ENCODE data around the gene DDX1. TPM values are rescaled to one million over a fixed set of nuclear protein-coding genes. Genes with fewer than 3 reads are reported as not detected.

The DDX1 gene
- total and polyA plus RNA-seq, 2 donors from 2014 or later = 84.0 to 90.0 TPM

- FAIRE-seq (no peak), DNase-seq (no peak)
- Histone ChIP-seq H3K9ac (ENCODE audit: low read length in 3 of 3) (no peak overlapping the region), H3K27me3 (ENCODE audit: control insufficient read depth, insufficient read depth, low read length) (no peaks in the 10 kb centered on the region), H3K36me3 (ENCODE audit: control insufficient read depth in 2 of 3, insufficient read depth in 3 of 3, low read length in 3 of 3) (no peaks in the 10 kb centered on the region), H3K9me3 (ENCODE audit: control insufficient read depth in 2 of 3, insufficient read depth in 1 of 3, low read length in 3 of 3) (no peaks in the 10 kb centered on the region), H3K4me3 (ENCODE audit: low read length in 3 of 3) (peak overlapping the region in 1 of 3 donors; percentile 6), H3K27ac (ENCODE audit: low read depth in 2 of 2, low read length in 2 of 2) (peak overlapping the region in 1 of 2 donors; percentile 83), H3K4me1 (ENCODE audit: control insufficient read depth in 2 of 3, insufficient read depth in 2 of 3, low read depth in 1 of 3, low read length in 3 of 3) (peaks cover 6 to 13% (median 10%) of the 10 kb centered on the region in 3 donors)
- intact Hi-C loops (cut with DNase I) = no loop called here
- TF ChIP-seq CTCF (IDR thresholded peaks at IDR 0.05; ENCODE audit: borderline replicate concordance, extremely low read depth, insufficient read depth) = no peak
Observed at GRCh38 chr2:15641530-15641982, 49.9 kb downstream of the DDX1 start.

DNA sequence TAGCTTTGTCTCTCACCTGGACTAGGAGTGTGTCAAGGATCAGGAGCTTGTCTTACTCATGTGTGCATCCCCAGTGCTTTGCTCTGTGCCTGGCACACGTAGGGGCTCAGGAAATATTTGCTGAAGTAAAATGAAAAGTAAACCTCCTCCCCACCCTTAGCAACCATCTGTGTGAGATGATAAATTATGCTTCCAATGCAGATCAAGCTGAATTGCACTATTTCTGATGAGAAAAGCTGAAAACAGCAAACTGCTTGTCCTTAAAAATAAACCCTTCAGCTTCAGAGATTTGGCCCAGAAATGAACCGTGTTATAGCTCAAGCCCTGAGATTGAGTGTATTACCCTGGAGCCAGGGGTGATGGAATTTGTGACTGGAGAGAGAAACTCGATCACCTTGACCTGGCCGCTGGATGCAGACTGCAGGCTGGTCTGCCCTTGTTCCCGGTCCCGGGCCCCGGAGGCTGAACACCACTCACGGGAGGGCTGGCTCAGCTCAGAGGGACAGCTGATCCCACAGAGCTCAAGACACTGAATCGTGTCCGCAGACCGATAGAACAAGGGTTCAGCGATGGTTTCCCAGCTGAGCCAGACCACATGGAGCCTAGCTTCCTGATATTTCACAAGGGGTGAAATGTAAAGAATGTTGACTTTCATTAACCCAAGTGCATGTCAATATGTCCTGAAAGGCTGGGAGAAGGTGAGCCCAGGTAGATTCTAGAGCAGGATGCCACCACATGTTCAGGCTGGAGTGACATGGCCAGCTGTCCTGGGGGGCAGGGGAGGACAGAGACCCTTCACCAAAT lies 50.5 kb downstream of the DDX1 start:
- peak; percentile 1 for TF ChIP-seq CTCF (IDR thresholded peaks at IDR 0.05; ENCODE audit: borderline replicate concordance, extremely low read depth, insufficient read depth)
- DNase-seq = peak in 4 of 5 donors; percentile 78 to 87 (median 84)
- no peaks in the 10 kb centered on the region for H3K27me3 ChIP-seq (ENCODE audit: control insufficient read depth, insufficient read depth, low read length)
- H3K4me3 ChIP-seq (ENCODE audit: low read length in 3 of 3) = peak overlapping the region in 1 of 3 donors; percentile 6
- H3K9me3 ChIP-seq (ENCODE audit: control insufficient read depth in 2 of 3, insufficient read depth in 1 of 3, low read length in 3 of 3) = no peaks in the 10 kb centered on the region
- H3K4me1 ChIP-seq (ENCODE audit: control insufficient read depth in 2 of 3, insufficient read depth in 2 of 3, low read depth in 1 of 3, low read length in 3 of 3) = peaks cover 0 to 13% (median 10%) of the 10 kb centered on the region in 3 donors
- no peak for FAIRE-seq
- no peaks in the 10 kb centered on the region for H3K36me3 ChIP-seq (ENCODE audit: control insufficient read depth in 2 of 3, insufficient read depth in 3 of 3, low read length in 3 of 3)
- H3K9ac ChIP-seq (ENCODE audit: low read length in 3 of 3) = no peak overlapping the region
- intact Hi-C loops (cut with DNase I) = no loop called here
- H3K27ac ChIP-seq (ENCODE audit: low read depth in 2 of 2, low read length in 2 of 2) = peak overlapping the region; percentile 82 to 83

- Histone ChIP-seq H3K4me1 (ENCODE audit: control insufficient read depth in 2 of 3, insufficient read depth in 2 of 3, low read depth in 1 of 3, low read length in 3 of 3) (peaks cover 0 to 7% (median 7%) of the 10 kb centered on the region in 3 donors), H3K27ac (ENCODE audit: low read depth in 2 of 2, low read length in 2 of 2) (peak overlapping the region; percentile 82 to 83), H3K9me3 (ENCODE audit: control insufficient read depth in 2 of 3, insufficient read depth in 1 of 3, low read length in 3 of 3) (no peaks in the 10 kb centered on the region), H3K9ac (ENCODE audit: low read length in 3 of 3) (no peak overlapping the region), H3K4me3 (ENCODE audit: low read length in 3 of 3) (peak overlapping the region in 1 of 3 donors; percentile 6), H3K36me3 (ENCODE audit: control insufficient read depth in 2 of 3, insufficient read depth in 3 of 3, low read length in 3 of 3) (no peaks in the 10 kb centered on the region), H3K27me3 (ENCODE audit: control insufficient read depth, insufficient read depth, low read length) (no peaks in the 10 kb centered on the region)
- FAIRE-seq = no peak
- intact Hi-C loops (cut with DNase I) = no loop called here
- TF ChIP-seq CTCF (IDR thresholded peaks at IDR 0.05; ENCODE audit: borderline replicate concordance, extremely low read depth, insufficient read depth) = no peak
- DNase-seq = peak in 4 of 5 donors; percentile 69 to 90 (median 82)
Observed at GRCh38 chr2:15642815-15643500, 51.3 kb downstream of the DDX1 start.

All from kidney (tissue), 14 donors.